ENCODE measurements around the gene KHDRBS2.

Gene KHDRBS2

GRCh38 chr6:62288974-62289373 lies 2.9 kb upstream of the KHDRBS2 start:
- no peak overlapping the region for H3K4me3 ChIP-seq (ENCODE audit: low read length)
- no peak for DNase-seq (ENCODE audit: low read depth)
- no peak for TF ChIP-seq CTCF (conservative IDR thresholded peaks at IDR 0.05; ENCODE audit: low read length)

DNA sequence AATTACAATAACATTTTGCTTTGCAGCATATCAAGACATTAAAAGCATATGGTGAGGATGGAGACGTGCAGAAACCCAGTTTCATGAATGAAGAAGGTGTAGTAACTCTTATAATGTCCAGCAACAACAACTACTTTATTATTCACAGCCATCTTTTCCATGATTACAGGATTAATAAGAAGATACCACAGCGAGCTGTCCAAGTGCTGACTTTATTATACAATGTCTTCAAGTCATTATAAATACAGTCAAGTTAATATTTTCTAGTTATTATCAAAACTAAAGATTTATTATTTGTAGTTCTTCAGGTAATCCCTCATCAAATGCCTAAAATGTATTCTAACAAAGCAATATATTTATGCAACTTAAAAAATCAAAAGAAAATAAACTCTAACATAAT lies 2.5 kb upstream of the KHDRBS2 start:
- DNase-seq (ENCODE audit: low read depth) = no peak
- no peak overlapping the region for H3K4me3 ChIP-seq (ENCODE audit: low read length)
- no peak for TF ChIP-seq CTCF (conservative IDR thresholded peaks at IDR 0.05; ENCODE audit: low read length)

DNA sequence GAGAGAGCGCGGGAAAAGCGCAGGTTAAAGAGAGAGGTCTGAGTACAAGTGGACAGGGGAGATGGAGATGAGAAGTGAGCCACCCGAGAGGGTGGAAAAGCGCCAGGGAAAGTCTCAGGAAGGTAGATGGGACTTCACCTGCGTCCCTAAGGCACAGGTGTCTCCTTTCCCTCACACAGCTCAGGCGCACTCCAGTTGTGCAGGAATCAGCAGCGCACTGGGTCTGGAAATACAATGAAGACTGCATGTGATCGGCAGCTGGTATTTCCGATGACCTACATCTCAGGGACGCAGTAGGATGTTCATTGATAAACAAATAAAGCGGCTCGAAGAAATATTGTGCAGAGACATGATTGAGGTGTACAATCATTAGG lies 432 bp upstream of the KHDRBS2 start:
- H3K4me3 ChIP-seq (ENCODE audit: low read length) = no peak overlapping the region
- DNase-seq (ENCODE audit: low read depth) = no peak
- TF ChIP-seq CTCF (conservative IDR thresholded peaks at IDR 0.05; ENCODE audit: low read length) = no peak

DNA sequence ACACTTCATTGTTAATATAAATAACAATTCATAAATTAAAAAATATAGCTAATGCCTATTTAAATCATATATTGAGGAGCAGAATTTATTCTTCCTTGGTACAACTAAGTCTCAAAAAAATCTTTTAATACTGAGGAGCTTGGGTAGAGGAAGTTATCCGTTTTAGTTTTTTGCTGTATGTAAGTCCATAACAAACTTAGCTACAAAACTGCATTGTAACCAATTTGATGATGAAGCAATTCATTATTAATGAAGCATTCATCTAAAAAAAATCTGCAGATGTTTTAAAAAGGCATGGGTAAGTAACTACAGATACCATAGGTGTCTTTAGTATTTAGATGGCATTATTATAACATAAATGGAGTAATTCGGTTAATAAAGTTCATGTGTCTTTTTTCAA lies 1.3 kb downstream of the KHDRBS2 start:
- no peak for DNase-seq (ENCODE audit: low read depth)
- no peak overlapping the region for H3K4me3 ChIP-seq (ENCODE audit: low read length)
- TF ChIP-seq CTCF (conservative IDR thresholded peaks at IDR 0.05; ENCODE audit: low read length) = no peak

DNA sequence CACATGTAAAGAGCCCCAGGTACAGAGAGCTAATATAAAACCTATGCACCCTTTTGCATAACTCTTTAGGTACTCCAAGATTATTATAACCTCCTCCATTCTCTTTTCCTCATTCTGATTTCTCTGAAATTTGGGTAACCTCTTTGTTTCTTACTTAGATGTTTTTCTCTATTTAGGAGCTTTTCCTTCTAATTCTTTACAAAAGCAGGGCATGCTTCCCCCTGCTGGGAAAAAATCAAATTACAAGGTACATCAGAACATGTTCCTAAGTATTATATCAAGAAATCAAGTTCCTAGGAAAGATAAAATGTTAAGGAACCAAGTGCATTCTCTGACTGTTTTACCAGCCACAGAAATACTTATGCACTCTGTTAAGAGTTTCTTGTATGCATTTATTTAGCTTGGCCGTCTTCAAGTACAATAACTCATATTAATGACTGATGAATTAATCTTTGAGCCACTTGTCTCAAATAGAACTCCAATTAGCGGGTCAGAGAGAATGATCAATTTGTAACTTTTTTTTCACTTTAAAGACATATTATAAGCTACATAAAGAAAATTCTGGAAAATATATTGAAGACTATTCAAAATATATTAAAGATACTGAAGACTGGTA lies 2.1 kb downstream of the KHDRBS2 start:
- H3K4me3 ChIP-seq (ENCODE audit: low read length) = no peak overlapping the region
- DNase-seq (ENCODE audit: low read depth) = peak; percentile 9
- TF ChIP-seq CTCF (conservative IDR thresholded peaks at IDR 0.05; ENCODE audit: low read length) = peak; percentile 40

DNA sequence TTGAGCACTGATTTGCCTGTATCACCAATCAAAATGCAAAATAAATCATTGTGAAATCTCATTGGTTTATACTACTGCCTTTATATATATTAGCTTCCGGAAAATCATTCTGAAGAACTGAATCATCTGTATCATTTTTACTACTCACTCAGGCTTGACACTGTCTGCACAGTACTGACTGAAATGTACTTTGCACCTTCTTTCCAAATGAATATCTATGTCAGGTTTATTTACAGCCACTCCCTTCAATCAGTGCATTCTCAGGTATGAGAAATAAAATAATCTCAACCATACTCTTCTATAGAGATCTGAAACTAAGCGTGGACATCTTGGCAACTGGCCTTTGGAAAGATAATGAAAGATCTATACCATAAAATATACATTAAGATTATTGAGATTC lies 2.7 kb downstream of the KHDRBS2 start:
- no peak for DNase-seq (ENCODE audit: low read depth)
- no peak for TF ChIP-seq CTCF (conservative IDR thresholded peaks at IDR 0.05; ENCODE audit: low read length)
- H3K4me3 ChIP-seq (ENCODE audit: low read length) = no peak overlapping the region

- no peak for TF ChIP-seq CTCF (conservative IDR thresholded peaks at IDR 0.05; ENCODE audit: low read length)
- DNase-seq (ENCODE audit: low read depth) = no peak
- H3K4me3 ChIP-seq (ENCODE audit: low read length) = no peak overlapping the region
Measured at GRCh38 chr6:62280099-62280498, 5.9 kb downstream of the KHDRBS2 start.

Measured in AG10803 (cell line).